WTC11 (cell line): ENCODE results near the gene DPYSL4. TPM values are rescaled to one million over a fixed set of nuclear protein-coding genes. Genes with fewer than 3 reads are reported as not detected.

ENCODE experiments used
- ATAC-seq: fragments of 200-7000 bp; cut with Tn5 transposase; 2 replicates; pipeline ENCODE4 v1.10.0; 2021; ENCODE audit warnings: mild to moderate bottlenecking, moderate library complexity
- CTCF ChIA-PET: fragments of 300-600 bp; sonication (Branson Sonifier 250); formaldehyde crosslinking; loops from one replicate; lab custom pipeline; 2021; ENCODE audit warnings: antibody characterized with exemption; lab: Charles Lee
- POLR2A ChIA-PET: fragments of 350-600 bp; sonication (Branson Sonifier 250); formaldehyde crosslinking; loops from one replicate; lab custom pipeline; 2021; ENCODE audit warnings: antibody characterized with exemption; lab: Charles Lee
- DNase-seq: peaks from one replicate; pipeline ENCODE4 v3.0.0; 2021; ENCODE audit warnings: low spot score
- H3K27ac Mint-ChIP-seq: 2 replicates; pipeline ENCODE4 v1.8.0; 2021; ENCODE audit warnings: mixed read lengths
- H3K27me3 Mint-ChIP-seq: 2 replicates; pipeline ENCODE4 v1.8.0; 2021; ENCODE audit warnings: low read depth, mild to moderate bottlenecking, moderate library complexity, mixed read lengths
- H3K36me3 Mint-ChIP-seq: 2 replicates; pipeline ENCODE4 v1.8.0; 2021; ENCODE audit warnings: mixed read lengths
- H3K4me1 Mint-ChIP-seq: 2 replicates; pipeline ENCODE4 v1.8.0; 2022; ENCODE audit warnings: mixed read lengths
- H3K4me3 Mint-ChIP-seq: 2 replicates; pipeline ENCODE4 v1.8.0; 2021; ENCODE audit warnings: mild to moderate bottlenecking, moderate library complexity, mixed read lengths
- H3K9me3 Mint-ChIP-seq: 2 replicates; pipeline ENCODE4 v1.8.0; 2021; ENCODE audit warnings: mixed read lengths
- ATF6 ChIP-seq: sonication (generic); formaldehyde crosslinking; IDR thresholded peaks from 2 replicates; pipeline ENCODE4 v1.8.1; 2023; ENCODE audit warnings: mild to moderate bottlenecking, missing genetic modification reagents
- CREB1 ChIP-seq: sonication (generic); formaldehyde crosslinking; IDR thresholded peaks from 2 replicates; pipeline ENCODE4 v1.8.0; 2023; ENCODE audit warnings: mild to moderate bottlenecking, missing genetic modification reagents
- ELF4 ChIP-seq: sonication (generic); formaldehyde crosslinking; IDR thresholded peaks from 2 replicates; pipeline ENCODE4 v1.8.1; 2022; ENCODE audit warnings: low read depth, mild to moderate bottlenecking, moderate library complexity, missing genetic modification reagents
- FOXJ3 ChIP-seq: sonication (generic); formaldehyde crosslinking; IDR thresholded peaks from 2 replicates; pipeline ENCODE4 v1.9.0; 2021; ENCODE audit warnings: missing genetic modification reagents, mild to moderate bottlenecking, borderline replicate concordance
- JUN ChIP-seq: sonication (generic); formaldehyde crosslinking; IDR thresholded peaks from 2 replicates; pipeline ENCODE4 v1.8.0; 2023; ENCODE audit warnings: mild to moderate bottlenecking, missing genetic modification reagents
- MLX ChIP-seq: sonication (generic); formaldehyde crosslinking; IDR thresholded peaks from 2 replicates; pipeline ENCODE4 v1.8.1; 2023; ENCODE audit warnings: mild to moderate bottlenecking, missing genetic modification reagents, moderate library complexity
- NFE2L1 ChIP-seq: sonication (generic); formaldehyde crosslinking; IDR thresholded peaks from 2 replicates; pipeline ENCODE4 v1.8.1; 2023; ENCODE audit warnings: missing genetic modification reagents
- NR2C2 ChIP-seq: sonication (generic); formaldehyde crosslinking; IDR thresholded peaks from 2 replicates; pipeline ENCODE4 v1.8.0; 2022; ENCODE audit warnings: mild to moderate bottlenecking, missing genetic modification reagents
- PRDM15 ChIP-seq: sonication (generic); formaldehyde crosslinking; IDR thresholded peaks from 2 replicates; pipeline ENCODE4 v1.8.0; 2022; ENCODE audit warnings: missing genetic modification reagents
- RELA ChIP-seq: sonication (generic); formaldehyde crosslinking; IDR thresholded peaks from 2 replicates; pipeline ENCODE4 v1.8.1; 2022; ENCODE audit warnings: missing genetic modification reagents, mild to moderate bottlenecking, borderline replicate concordance
- SMAD4 ChIP-seq: sonication (generic); formaldehyde crosslinking; IDR thresholded peaks from 2 replicates; pipeline ENCODE4 v1.8.0; 2022; ENCODE audit warnings: mild to moderate bottlenecking, missing genetic modification reagents
- STAT6 ChIP-seq: sonication (generic); formaldehyde crosslinking; conservative IDR thresholded peaks from 2 replicates; pipeline ENCODE4 v1.8.1; 2023; ENCODE audit warnings: mild to moderate bottlenecking, low read depth, missing genetic modification reagents, moderate library complexity
- TEAD1 ChIP-seq: sonication (generic); formaldehyde crosslinking; IDR thresholded peaks from 2 replicates; pipeline ENCODE4 v1.8.0; 2022; ENCODE audit warnings: mild to moderate bottlenecking, missing genetic modification reagents
- TEAD4 ChIP-seq: sonication (generic); formaldehyde crosslinking; IDR thresholded peaks from 2 replicates; pipeline ENCODE4 v1.8.0; 2022; ENCODE audit warnings: mild to moderate bottlenecking, missing genetic modification reagents
- ZNF219 ChIP-seq: sonication (generic); formaldehyde crosslinking; IDR thresholded peaks from 2 replicates; pipeline ENCODE4 v1.8.0; 2023; ENCODE audit warnings: missing genetic modification reagents, mild to moderate bottlenecking, borderline replicate concordance
- total RNA-seq: library from RNA; stranded (reverse); gene quantifications from 3 replicates; pipeline ENCODE4 v1.2.3, GENCODE V29; 2021
- TF ChIP-seq, protein P1 (sequence below): sonication (generic); formaldehyde crosslinking; IDR thresholded peaks from 2 replicates; pipeline ENCODE4 v1.8.0; 2023; ENCODE audit warnings: mild to moderate bottlenecking, missing genetic modification reagents
- TF ChIP-seq, protein P2 (sequence below): sonication (generic); formaldehyde crosslinking; IDR thresholded peaks from 2 replicates; pipeline ENCODE4 v1.8.1; 2023; ENCODE audit warnings: mild to moderate bottlenecking, moderate library complexity, missing genetic modification reagents

The DPYSL4 gene
- total RNA-seq, 1 experiment from 2014 or later = 17.0 TPM

DNA sequence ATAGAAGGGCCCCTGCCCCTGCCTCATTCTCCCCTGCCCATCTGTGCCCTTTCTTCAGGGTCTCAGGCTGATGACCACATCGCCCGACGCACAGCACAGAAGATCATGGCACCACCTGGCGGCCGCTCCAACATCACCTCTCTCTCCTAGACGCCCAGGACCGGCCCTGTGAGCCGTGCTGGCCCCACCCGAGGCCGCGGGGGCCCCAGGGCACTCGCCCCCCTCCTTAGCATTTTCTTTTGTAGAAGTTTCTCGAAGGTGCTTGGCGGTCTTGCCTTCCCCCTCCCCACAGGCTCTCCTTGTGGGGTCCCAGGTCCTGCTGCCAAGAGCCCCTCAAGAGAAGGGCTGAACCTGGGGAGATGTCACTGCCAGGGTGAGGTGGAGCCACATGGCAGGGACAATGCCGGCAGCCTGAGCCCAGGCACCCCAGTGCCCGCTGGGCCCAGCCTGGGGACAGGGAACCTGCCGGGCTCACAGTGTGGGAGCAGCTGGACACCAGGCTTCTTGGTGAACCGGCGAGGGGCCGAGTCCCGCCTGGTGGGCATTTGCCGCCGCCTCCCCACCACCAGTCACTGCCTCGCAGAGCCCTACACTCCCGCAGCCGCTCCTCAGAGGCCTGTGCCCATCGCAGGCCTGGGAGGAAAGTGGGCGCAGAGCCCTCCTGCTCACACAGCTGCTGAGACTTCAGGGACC, 18.2 kb downstream of the DPYSL4 start:
- Mint-ChIP-seq H3K36me3 (no peaks in the 10 kb centered on the region), H3K27me3 (no peaks in the 10 kb centered on the region), H3K9me3 (no peaks in the 10 kb centered on the region), H3K4me3 (no peak overlapping the region), H3K27ac (no peak overlapping the region), H3K4me1 (no peaks in the 10 kb centered on the region)
- TF ChIP-seq MLX = no peak
- TF ChIP-seq TEAD1 (CRISPR knock-in tag) = no peak
- TF ChIP-seq JUN (CRISPR knock-in tag) = no peak
- no peak for TF ChIP-seq PRDM15 (CRISPR knock-in tag)
- POLR2A ChIA-PET = no interaction called here
- DNase-seq (peak; percentile 48), ATAC-seq (peak; percentile 59)
- CTCF ChIA-PET = interaction anchor here (0.6 to 1.8 kb wide), 4 partner anchors 14 to 956 kb away, joined by 3 to 4 read pairs (median 3); no protein-coding TSS in a partner anchor

- no peaks in the 10 kb centered on the region for H3K4me1 Mint-ChIP-seq
- no peaks in the 10 kb centered on the region for H3K27me3 Mint-ChIP-seq
- H3K36me3 Mint-ChIP-seq = no peaks in the 10 kb centered on the region
- ATAC-seq = no peak
- ChIA-PET POLR2A (no interaction called here), CTCF (interaction anchor here (0.6 to 1.8 kb wide), 4 partner anchors 14 to 956 kb away, joined by 3 to 4 read pairs (median 3); no protein-coding TSS in a partner anchor)
- no peaks in the 10 kb centered on the region for H3K9me3 Mint-ChIP-seq
- H3K27ac Mint-ChIP-seq = no peak overlapping the region
- no peak for DNase-seq
- H3K4me3 Mint-ChIP-seq = no peak overlapping the region
- TF ChIP-seq FOXJ3 (CRISPR knock-in tag) = no peak
- TF ChIP-seq NR2C2 (CRISPR knock-in tag) = no peak
- TF ChIP-seq ZNF219 (CRISPR knock-in tag) = no peak
- no peak for TF ChIP-seq TEAD4 (CRISPR knock-in tag)
- TF ChIP-seq, protein P1, sequence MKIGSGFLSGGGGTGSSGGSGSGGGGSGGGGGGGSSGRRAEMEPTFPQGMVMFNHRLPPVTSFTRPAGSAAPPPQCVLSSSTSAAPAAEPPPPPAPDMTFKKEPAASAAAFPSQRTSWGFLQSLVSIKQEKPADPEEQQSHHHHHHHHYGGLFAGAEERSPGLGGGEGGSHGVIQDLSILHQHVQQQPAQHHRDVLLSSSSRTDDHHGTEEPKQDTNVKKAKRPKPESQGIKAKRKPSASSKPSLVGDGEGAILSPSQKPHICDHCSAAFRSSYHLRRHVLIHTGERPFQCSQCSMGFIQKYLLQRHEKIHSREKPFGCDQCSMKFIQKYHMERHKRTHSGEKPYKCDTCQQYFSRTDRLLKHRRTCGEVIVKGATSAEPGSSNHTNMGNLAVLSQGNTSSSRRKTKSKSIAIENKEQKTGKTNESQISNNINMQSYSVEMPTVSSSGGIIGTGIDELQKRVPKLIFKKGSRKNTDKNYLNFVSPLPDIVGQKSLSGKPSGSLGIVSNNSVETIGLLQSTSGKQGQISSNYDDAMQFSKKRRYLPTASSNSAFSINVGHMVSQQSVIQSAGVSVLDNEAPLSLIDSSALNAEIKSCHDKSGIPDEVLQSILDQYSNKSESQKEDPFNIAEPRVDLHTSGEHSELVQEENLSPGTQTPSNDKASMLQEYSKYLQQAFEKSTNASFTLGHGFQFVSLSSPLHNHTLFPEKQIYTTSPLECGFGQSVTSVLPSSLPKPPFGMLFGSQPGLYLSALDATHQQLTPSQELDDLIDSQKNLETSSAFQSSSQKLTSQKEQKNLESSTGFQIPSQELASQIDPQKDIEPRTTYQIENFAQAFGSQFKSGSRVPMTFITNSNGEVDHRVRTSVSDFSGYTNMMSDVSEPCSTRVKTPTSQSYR = no peak
- no peak for TF ChIP-seq NFE2L1 (CRISPR knock-in tag)
- TF ChIP-seq ELF4 = no peak
- no peak for TF ChIP-seq STAT6 (CRISPR knock-in tag)
- TF ChIP-seq ATF6 (CRISPR knock-in tag) = no peak
- TF ChIP-seq, protein P2, sequence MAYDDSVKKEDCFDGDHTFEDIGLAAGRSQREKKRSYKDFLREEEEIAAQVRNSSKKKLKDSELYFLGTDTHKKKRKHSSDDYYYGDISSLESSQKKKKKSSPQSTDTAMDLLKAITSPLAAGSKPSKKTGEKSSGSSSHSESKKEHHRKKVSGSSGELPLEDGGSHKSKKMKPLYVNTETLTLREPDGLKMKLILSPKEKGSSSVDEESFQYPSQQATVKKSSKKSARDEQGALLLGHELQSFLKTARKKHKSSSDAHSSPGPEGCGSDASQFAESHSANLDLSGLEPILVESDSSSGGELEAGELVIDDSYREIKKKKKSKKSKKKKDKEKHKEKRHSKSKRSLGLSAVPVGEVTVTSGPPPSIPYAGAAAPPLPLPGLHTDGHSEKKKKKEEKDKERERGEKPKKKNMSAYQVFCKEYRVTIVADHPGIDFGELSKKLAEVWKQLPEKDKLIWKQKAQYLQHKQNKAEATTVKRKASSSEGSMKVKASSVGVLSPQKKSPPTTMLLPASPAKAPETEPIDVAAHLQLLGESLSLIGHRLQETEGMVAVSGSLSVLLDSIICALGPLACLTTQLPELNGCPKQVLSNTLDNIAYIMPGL (CRISPR knock-in tag) = no peak
- no peak for TF ChIP-seq RELA (CRISPR knock-in tag)
- TF ChIP-seq CREB1 (CRISPR knock-in tag) = no peak
- no peak for TF ChIP-seq SMAD4 (CRISPR knock-in tag)
Observed at GRCh38 chr10:132205650-132206376, 19.1 kb downstream of the DPYSL4 start.
